GM20000 (cell line): ENCODE data around the gene RALGPS1.

Experiments used
- DNase-seq: peaks from one replicate; pipeline ENCODE4 v3.0.0; 2012; ENCODE audit warnings: low spot score
- CTCF ChIP-seq: IDR thresholded peaks from 2 replicates; pipeline ENCODE4 v1.5.1; 2012; ENCODE audit warnings: mild to moderate bottlenecking, control low read depth; ENCODE audit errors: extremely low read depth, missing control alignments

RALGPS1 gene

GRCh38 chr9:127183814-127184582 lies 269.4 kb downstream of the RALGPS1 start:
- DNase-seq = peak; percentile 84
- no peak for TF ChIP-seq CTCF

GRCh38 chr9:127184641-127185040 lies 270.1 kb downstream of the RALGPS1 start:
- no peak for TF ChIP-seq CTCF
- DNase-seq = no peak

- DNase-seq = no peak
- no peak for TF ChIP-seq CTCF
Measured at GRCh38 chr9:127185181-127185580, 270.6 kb downstream of the RALGPS1 start.

- no peak for DNase-seq
- no peak for TF ChIP-seq CTCF
Measured at GRCh38 chr9:127185931-127186781, 271.6 kb downstream of the RALGPS1 start.

GRCh38 chr9:127186806-127187205 lies 272.2 kb downstream of the RALGPS1 start:
- no peak for DNase-seq
- no peak for TF ChIP-seq CTCF

GRCh38 chr9:127187231-127187956 lies 272.8 kb downstream of the RALGPS1 start:
- TF ChIP-seq CTCF = no peak
- no peak for DNase-seq
